Mononuclear cell (primary cell): ENCODE data around the gene SLC6A3. TPM values are rescaled to one million over a fixed set of nuclear protein-coding genes. Genes with fewer than 3 reads are reported as not detected.

Experiments
- H3K27me3 ChIP-seq: 2 replicates; pipeline ENCODE4 v1.6.0; 2011; ENCODE audit warnings: low read length, control low read depth; ENCODE audit not compliant: insufficient read depth
- H3K4me1 ChIP-seq: 2 replicates; pipeline ENCODE4 v1.5.1; 2011; ENCODE audit warnings: mild to moderate bottlenecking, low read length, control low read depth; ENCODE audit not compliant: insufficient read depth
- H3K4me3 ChIP-seq: 2 replicates; pipeline ENCODE4 v1.5.1; 2011; ENCODE audit warnings: mild to moderate bottlenecking, low read length, moderate library complexity
- H3K9me3 ChIP-seq: 2 replicates; pipeline ENCODE4 v1.5.1; 2011; ENCODE audit warnings: low read depth, mild to moderate bottlenecking, control low read depth, low read length
- total RNA-seq: library from RNA; depleted of rRNA; stranded (reverse); fragments of >200 nt; gene quantifications from one replicate; pipeline ENCODE4 v1.2.3, GENCODE V29; 2012

The SLC6A3 gene
- total RNA-seq, result not detected

GRCh38 chr5:1445313-1445688 is at the start of gene SLC6A3:
TSS of gene SLC6A3 (minus strand) at chr5:1445440. CDS start at chr5:1443197, 2,243 bp downstream.
- Histone ChIP-seq H3K4me1 (peaks cover 4% of the 10 kb centered on the region), H3K4me3 (no peak within 1 kb of the TSS), H3K27me3 (peaks cover 38% of the 10 kb centered on the region), H3K9me3 (no peaks in the 10 kb centered on the region)

DNA sequence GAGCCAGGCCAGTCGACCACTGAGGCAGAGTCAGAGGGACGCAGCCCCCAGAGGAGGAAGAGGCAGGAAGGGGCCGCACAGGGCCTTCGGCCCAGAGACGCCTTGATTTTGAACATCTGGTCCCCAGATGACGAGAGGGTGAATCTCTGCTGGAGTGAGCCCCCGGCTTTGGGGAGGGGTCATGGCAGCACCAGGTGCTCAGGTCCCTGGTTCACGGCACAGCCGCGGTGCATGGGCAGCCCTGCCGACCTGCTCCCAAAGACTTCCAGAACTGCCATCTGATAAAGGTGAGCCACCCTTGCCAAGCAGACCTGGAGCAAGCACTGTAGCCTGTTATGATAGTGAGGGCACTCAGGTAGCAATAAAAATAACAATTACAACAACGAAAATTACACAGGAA is 48.7 kb upstream of the SLC6A3 start:
- Histone ChIP-seq H3K4me1 (peaks cover 88% of the 10 kb centered on the region), H3K9me3 (no peaks in the 10 kb centered on the region)

GRCh38 chr5:1493413-1493812 is 48.2 kb upstream of the SLC6A3 start:
- Histone ChIP-seq H3K9me3 (no peaks in the 10 kb centered on the region), H3K4me3 (no peak overlapping the region), H3K4me1 (peaks cover 88% of the 10 kb centered on the region), H3K27me3 (no peaks in the 10 kb centered on the region)

More for the DNA sequence above, 48.7 kb upstream of the SLC6A3 start:
- H3K4me3 ChIP-seq, result no peak overlapping the region
- H3K27me3 ChIP-seq, result no peaks in the 10 kb centered on the region

DNA sequence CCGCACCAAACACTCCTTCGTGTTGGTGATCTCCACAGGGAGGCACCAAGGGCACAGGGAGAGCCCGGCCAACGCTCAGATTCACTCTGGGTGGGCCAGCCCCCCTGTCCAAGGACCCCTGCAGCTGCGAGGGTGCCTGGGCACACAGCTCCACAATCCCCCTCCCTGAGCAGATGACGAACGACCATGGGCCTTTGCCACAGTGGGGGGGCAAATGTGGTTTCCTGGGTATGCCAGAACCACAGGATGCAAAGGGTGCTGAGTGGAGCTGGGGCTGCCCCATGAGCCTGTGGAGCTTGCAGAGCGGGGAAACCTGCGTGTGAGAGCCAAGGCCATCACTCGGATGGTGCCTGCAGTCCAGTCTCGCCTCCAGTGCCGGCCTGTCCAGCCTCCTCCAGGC is 47.5 kb upstream of the SLC6A3 start:
- H3K4me1 ChIP-seq, result peaks cover 81% of the 10 kb centered on the region
- H3K9me3 ChIP-seq, result no peaks in the 10 kb centered on the region
- H3K4me3 ChIP-seq, result no peak overlapping the region
- H3K27me3 ChIP-seq, result no peaks in the 10 kb centered on the region

GRCh38 chr5:1490376-1490775 is 45.1 kb upstream of the SLC6A3 start:
- Histone ChIP-seq H3K4me1 (peaks cover 63% of the 10 kb centered on the region), H3K27me3 (no peaks in the 10 kb centered on the region), H3K4me3 (no peak overlapping the region), H3K9me3 (no peaks in the 10 kb centered on the region)

DNA sequence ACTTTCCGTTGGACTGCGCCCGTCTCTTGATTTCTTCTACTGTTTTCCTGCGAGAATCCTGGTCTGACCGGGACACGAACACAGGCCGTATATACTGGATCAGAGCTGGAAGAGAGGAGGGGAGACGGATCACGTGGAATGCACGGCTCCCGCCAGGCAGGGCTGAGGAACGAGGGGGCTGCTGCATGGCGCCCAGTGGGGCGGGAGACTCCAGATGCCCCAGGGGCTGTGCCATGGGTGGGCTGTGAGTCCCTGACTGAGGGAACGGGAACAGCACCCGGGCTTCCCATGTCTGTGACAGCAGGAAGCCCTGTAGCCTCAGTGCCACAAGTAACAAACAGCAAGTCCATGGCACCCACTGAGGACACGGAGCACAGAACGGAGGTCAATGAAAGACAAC is 44.5 kb upstream of the SLC6A3 start:
- Histone ChIP-seq H3K9me3 (no peaks in the 10 kb centered on the region), H3K4me1 (peaks cover 62% of the 10 kb centered on the region), H3K4me3 (no peak overlapping the region), H3K27me3 (no peaks in the 10 kb centered on the region)

DNA sequence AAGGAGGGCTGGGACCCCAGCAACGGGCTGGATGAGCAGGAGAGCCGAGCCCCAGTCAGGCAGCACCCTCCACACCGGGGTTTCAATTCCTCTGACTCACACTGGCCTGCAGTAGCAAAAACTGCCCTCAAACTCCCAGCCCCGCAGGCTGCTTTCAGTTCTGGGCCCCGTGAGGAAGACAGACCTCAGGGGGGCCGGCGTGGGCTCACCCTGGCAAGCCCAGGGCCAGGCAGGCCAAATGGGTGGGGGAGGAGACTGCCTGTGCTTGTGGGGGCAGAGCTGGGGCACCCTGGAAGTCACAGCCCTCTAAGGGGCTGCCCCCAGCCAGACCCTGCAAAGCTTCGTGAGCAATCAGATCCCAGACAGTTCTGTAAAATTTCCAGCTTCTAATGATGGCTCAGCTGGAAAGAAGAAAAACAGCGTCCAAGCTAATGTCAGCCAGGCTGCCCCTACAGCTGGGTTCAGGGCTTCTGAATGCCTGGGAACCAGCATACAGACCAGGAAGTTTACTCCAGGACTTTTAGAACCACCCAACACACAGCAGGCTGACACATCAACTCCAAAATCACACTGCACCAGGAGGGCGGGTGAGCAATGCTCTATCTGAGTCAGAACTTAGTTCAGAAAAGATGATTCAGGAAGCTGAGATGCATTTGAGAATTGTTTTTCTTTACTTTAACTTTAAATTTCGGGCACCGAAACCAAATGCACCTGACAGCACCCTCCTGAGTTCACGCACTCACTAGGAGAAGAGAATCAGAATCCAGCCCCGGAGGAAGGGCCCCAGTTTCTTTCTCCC is 43.8 kb upstream of the SLC6A3 start:
- no peaks in the 10 kb centered on the region for H3K9me3 ChIP-seq
- no peaks in the 10 kb centered on the region for H3K27me3 ChIP-seq
- peaks cover 62% of the 10 kb centered on the region for H3K4me1 ChIP-seq
- H3K4me3 ChIP-seq, result no peak overlapping the region

DNA sequence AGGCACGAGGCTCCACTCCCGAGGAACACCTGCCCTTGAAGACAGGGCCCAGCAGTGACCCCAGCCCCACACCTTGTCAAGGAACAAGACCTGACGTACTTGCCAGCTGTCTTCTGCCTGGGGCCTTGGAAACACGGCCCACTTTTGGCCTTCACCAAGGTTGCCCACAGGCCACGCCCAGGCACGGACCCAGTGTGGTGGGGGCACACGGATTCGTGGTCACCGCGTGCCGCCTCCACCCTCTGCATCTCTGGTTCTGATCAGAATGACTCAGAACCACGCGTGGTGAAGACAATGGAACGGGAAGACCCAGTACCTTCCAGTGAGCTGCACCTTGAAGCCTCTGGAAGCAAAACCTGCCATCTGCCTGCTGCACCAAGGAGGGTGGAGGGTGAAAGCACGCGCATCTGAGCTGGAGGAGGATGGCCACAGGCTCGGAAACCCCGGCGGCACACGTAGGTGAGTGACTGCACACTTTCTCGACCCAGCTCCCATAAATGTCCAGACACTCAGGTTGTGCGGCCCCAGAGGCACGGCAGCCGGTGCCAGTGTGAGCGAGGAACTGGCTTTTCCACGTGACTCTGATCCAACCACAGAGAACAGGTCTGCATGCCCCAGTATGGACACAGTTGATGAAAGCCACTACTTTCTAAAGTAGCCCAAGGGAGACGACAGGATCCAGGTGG is 42.0 kb upstream of the SLC6A3 start:
- Histone ChIP-seq H3K27me3 (no peaks in the 10 kb centered on the region), H3K4me1 (peaks cover 58% of the 10 kb centered on the region), H3K4me3 (no peak overlapping the region), H3K9me3 (no peaks in the 10 kb centered on the region)

DNA sequence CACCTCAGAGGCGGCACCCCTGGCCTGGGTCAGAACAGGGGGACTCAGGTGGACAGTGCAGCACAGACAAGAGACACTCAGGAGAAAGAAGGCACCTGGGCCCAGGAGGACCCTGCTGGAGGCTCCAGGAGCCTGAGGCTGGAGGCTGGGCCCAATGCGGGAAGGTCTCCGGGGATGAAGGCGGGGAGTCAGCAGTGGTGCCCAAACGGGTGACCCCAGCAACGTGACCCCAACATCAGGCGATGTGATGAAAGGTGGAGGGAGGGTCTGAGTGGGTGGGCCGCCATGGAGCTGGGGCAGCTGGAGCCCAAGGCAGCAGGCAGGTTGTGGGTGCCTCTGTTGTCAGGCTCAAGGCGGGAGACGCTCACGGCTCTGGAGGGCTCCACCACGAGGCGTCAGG is 41.0 kb upstream of the SLC6A3 start:
- H3K4me1 ChIP-seq, result peaks cover 67% of the 10 kb centered on the region
- H3K27me3 ChIP-seq, result no peaks in the 10 kb centered on the region
- H3K4me3 ChIP-seq, result no peak overlapping the region
- no peaks in the 10 kb centered on the region for H3K9me3 ChIP-seq

GRCh38 chr5:1485579-1486118 is 40.4 kb upstream of the SLC6A3 start:
- peaks cover 67% of the 10 kb centered on the region for H3K4me1 ChIP-seq
- H3K9me3 ChIP-seq, result no peaks in the 10 kb centered on the region
- H3K4me3 ChIP-seq, result no peak overlapping the region
- no peaks in the 10 kb centered on the region for H3K27me3 ChIP-seq

DNA sequence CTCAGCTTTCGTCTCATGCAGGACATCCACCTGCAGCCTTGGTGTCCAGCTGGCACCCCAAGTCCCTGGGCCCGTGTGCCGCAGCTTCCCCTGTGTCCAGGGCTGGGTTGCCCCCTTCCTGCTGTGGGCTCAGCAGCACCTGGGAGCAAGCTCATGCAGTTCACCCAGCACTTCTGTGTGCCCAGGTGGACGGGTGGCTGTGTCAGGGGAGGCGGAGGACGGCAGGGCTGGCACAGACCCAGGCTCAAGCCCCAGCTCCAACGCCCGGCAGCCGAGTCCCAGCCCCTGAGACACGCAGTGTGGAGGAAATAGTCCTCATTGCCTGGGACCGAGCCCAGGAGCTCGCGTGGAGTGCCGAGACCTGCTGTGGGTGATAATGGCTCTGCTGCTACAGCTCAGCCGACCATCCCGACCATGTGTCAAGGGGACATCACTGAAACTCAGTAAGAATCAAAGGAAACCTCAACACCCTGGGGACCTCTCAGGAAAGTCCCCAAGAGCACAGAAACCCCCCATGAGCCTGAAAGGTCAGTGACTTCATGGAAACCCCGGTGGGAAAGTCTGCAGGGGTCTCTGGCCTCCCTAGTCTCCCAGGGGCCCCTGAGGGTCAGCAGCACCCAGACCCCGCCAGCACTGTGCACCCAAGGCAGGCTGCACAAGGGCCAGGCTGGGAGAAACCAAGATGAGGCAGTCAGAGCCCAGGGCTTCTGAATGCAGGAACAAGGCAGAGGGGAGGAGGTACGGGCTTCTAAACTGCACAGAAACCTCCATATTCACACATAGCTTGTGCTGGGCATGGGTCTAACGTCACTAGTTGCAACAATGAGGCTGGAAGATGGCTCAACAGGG is 39.7 kb upstream of the SLC6A3 start:
- Histone ChIP-seq H3K4me1 (peaks cover 67% of the 10 kb centered on the region), H3K9me3 (no peaks in the 10 kb centered on the region), H3K27me3 (no peaks in the 10 kb centered on the region), H3K4me3 (no peak overlapping the region)

DNA sequence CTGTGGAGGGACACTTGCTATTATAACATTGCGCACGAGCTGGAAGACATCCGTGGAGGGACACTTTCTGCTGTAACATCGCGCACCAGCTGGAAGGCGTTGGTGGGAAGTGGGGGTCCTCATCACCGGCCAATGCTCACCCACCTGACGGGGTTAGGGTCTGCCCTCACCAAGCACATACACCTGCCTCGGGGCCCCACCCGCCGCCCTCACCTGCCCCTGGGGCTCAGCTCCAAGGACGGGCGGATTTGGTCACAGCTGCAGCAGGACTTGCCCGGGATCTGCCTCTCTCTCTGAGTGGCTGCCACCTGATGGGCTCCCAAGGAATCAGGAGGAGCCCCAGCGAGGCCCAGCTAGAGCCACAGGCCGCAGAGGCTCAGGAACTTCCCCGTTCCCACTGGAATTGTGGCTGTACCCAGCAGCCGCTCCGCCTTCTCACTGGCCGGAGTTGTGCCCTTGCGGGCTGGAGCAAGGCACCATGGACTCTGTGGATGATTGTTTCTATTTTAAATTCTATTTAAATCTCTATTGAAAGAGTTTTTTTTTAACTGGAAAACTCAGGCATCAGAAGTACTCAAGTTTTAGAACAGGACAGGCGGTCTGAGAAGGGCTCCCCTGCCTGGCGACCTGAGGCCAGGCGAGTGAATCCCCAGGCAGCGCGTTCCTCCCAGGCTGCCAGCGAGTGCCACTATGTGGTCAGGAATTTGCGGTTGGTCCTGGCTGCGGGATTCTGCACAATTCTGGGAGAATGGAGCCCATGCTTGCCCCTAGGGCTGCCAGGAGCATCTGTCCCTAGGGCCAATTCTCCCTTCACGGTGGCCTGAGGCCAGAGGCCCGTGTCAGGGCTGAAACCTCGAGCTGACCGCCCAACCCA is 38.9 kb upstream of the SLC6A3 start:
- Histone ChIP-seq H3K27me3 (no peaks in the 10 kb centered on the region), H3K4me1 (peaks cover 67% of the 10 kb centered on the region), H3K4me3 (no peak overlapping the region), H3K9me3 (no peaks in the 10 kb centered on the region)

DNA sequence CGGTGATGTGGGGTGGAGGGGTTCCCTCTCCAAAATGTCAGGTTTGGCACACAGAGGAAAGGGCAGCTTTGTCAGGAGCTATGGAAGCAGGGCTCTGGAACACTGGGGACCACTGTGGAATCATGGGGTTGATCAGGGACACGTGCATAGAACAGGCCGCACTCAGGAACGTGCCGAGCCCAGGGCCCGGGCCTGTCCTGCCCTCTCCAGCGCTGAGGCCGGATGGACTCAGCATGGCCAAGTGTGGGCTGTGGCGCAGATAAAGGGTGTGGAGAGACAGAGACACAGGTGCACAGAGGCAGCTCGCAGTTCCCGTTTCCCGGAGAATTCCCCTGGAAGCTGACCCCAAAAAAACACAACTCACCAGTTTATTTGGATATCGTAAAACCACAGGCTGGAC is 37.8 kb upstream of the SLC6A3 start:
- Histone ChIP-seq H3K27me3 (no peaks in the 10 kb centered on the region), H3K9me3 (no peaks in the 10 kb centered on the region), H3K4me1 (peaks cover 71% of the 10 kb centered on the region), H3K4me3 (no peak overlapping the region)

GRCh38 chr5:1481959-1482331 is 36.7 kb upstream of the SLC6A3 start:
- H3K27me3 ChIP-seq, result no peaks in the 10 kb centered on the region
- no peaks in the 10 kb centered on the region for H3K9me3 ChIP-seq
- H3K4me1 ChIP-seq, result peaks cover 80% of the 10 kb centered on the region
- no peak overlapping the region for H3K4me3 ChIP-seq
